CD4-positive, alpha-beta memory T cell (primary cell): Measurements from ENCODE around the gene NGEF. TPM values are rescaled to one million over a fixed set of nuclear protein-coding genes. Genes with fewer than 3 reads are reported as not detected.

Source experiments
- CTCF ChIA-PET: fragments of 350-600 bp; sonication (Branson Sonifier 250); formaldehyde crosslinking; loops from one replicate; lab custom pipeline; 2021; ENCODE audit warnings: inconsistent platforms; ENCODE audit not compliant: partially characterized antibody; lab: Charles Lee
- POLR2A ChIA-PET: fragments of 350-600 bp; sonication (Branson Sonifier 250); formaldehyde crosslinking; loops from one replicate; lab custom pipeline; 2021; ENCODE audit not compliant: partially characterized antibody; lab: Charles Lee
- DNase-seq, 5 donors: peaks; one replicate each; pipeline versions ENCODE4 v3.0.0 to v3.0.0-alpha.2; 2020 to 2022; ENCODE audit warnings: mixed read lengths in 1 of 5
- H3K27ac ChIP-seq: one replicate; pipeline ENCODE4 v1.7.0; 2013; ENCODE audit warnings: low read depth, low read length
- H3K27me3 ChIP-seq: 2 replicates; pipeline ENCODE4 v1.7.0; 2013; ENCODE audit warnings: mild to moderate bottlenecking, low read length, moderate library complexity; ENCODE audit not compliant: insufficient read depth
- H3K36me3 ChIP-seq: 2 replicates; pipeline ENCODE4 v1.7.0; 2013; ENCODE audit warnings: mild to moderate bottlenecking, low read length, moderate library complexity; ENCODE audit not compliant: insufficient read depth
- H3K4me1 ChIP-seq: 2 replicates; pipeline ENCODE4 v1.7.0; 2013; ENCODE audit warnings: mild to moderate bottlenecking, low read length, moderate library complexity; ENCODE audit not compliant: insufficient read depth
- H3K4me3 ChIP-seq, 2 donors: one replicate each; pipeline ENCODE4 v1.7.0; 2013; ENCODE audit warnings: low read length in 2 of 2, mild to moderate bottlenecking in 1 of 2
- H3K9me3 ChIP-seq, 2 donors: one replicate each; pipeline ENCODE4 v1.7.0; 2013; ENCODE audit warnings: low read length in 2 of 2, control low read depth in 1 of 2; ENCODE audit not compliant: control insufficient read depth in 1 of 2
- H3K27ac Mint-ChIP-seq, 7 donors: one replicate each; pipeline ENCODE4 v1.8.0; 2020 to 2021; ENCODE audit warnings: mixed read lengths in 7 of 7, mild to moderate bottlenecking in 6 of 7, inconsistent platforms in 3 of 7, moderate library complexity in 3 of 7
- H3K27me3 Mint-ChIP-seq, 2 donors: one replicate each; pipeline ENCODE4 v1.8.0; 2020 to 2021; ENCODE audit warnings: mixed read lengths in 2 of 2
- H3K36me3 Mint-ChIP-seq, 2 donors: one replicate each; pipeline ENCODE4 v1.8.0; 2020 to 2021; ENCODE audit warnings: mixed read lengths in 2 of 2, inconsistent platforms in 1 of 2, mild to moderate bottlenecking in 1 of 2
- H3K4me1 Mint-ChIP-seq, 4 donors: one replicate each; pipeline ENCODE4 v1.8.0; 2020 to 2021; ENCODE audit warnings: mixed read lengths in 4 of 4, mild to moderate bottlenecking in 1 of 4
- H3K4me3 Mint-ChIP-seq, 8 donors: one replicate each; pipeline ENCODE4 v1.8.0; 2020 to 2021; ENCODE audit warnings: mixed read lengths in 8 of 8, mild to moderate bottlenecking in 7 of 8, moderate library complexity in 6 of 8, inconsistent platforms in 3 of 8
- H3K9me3 Mint-ChIP-seq, 8 donors: one replicate each; pipeline ENCODE4 v1.8.0; 2020 to 2021; ENCODE audit warnings: mixed read lengths in 8 of 8, mild to moderate bottlenecking in 5 of 8, inconsistent platforms in 3 of 8, moderate library complexity in 1 of 8
- intact Hi-C: fragments of 100-400 bp; cut with micrococcal nuclease; formaldehyde crosslinking; loops from one replicate; pipeline ENCODE4 v1.15.1; 2023
- polyA plus RNA-seq, 2 donors: library from polyadenylated mRNA; unstranded; fragments of 300-500 nt; fragmentation: Illumina TruSeq; gene quantifications; one replicate each; pipeline ENCODE4 v1.2.3, GENCODE V29; 2021
- total RNA-seq, 2 experiments: library from RNA; stranded (reverse); gene quantifications; one replicate each; pipeline ENCODE4 v1.2.3, GENCODE V29; 2021

Gene NGEF
- total and polyA plus RNA-seq, 4 experiments from 2014 or later, result not detected

DNA sequence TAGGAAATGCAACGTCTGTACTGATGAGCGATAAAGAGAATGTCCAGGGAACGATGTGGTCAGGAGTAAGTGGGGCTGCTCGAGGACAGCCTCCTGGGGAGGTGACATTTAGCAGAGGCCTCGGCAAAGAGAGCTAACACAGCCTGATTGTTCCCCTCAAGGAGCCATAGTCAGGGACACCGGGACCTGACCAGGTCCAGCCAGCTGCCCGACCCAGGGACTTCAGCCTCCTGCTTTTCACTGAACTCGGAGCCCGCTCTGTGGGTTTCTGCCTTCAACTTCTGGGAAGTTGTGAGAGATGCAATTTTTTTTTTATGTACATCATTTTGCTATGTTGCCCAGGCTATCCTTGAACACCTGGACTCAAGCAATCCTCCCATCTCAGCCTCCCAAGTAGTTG lies 29.5 kb upstream of the NGEF start:
- CTCF ChIA-PET, result interaction anchor here (0.5 to 3.7 kb wide), 3 partner anchors 11 to 1414 kb away, joined by 3 to 29 read pairs (median 4); no protein-coding TSS in a partner anchor
- no peaks in the 10 kb centered on the region for H3K36me3 Mint-ChIP-seq
- POLR2A ChIA-PET, result no interaction called here
- Histone ChIP-seq H3K36me3 (no peaks in the 10 kb centered on the region), H3K27me3 (no peaks in the 10 kb centered on the region), H3K27ac (no peak overlapping the region), H3K9me3 (no peaks in the 10 kb centered on the region), H3K4me3 (no peak overlapping the region), H3K4me1 (no peaks in the 10 kb centered on the region)
- intact Hi-C loops, result no loop called here
- peak overlapping the region in 1 of 8 donors; percentile 47 for H3K4me3 Mint-ChIP-seq
- DNase-seq, result no peak
- H3K27ac Mint-ChIP-seq, result no peak overlapping the region
- no peaks in the 10 kb centered on the region for H3K4me1 Mint-ChIP-seq
- no peaks in the 10 kb centered on the region for H3K9me3 Mint-ChIP-seq
- peaks cover 6 to 7% of the 10 kb centered on the region in 2 donors for H3K27me3 Mint-ChIP-seq

DNA sequence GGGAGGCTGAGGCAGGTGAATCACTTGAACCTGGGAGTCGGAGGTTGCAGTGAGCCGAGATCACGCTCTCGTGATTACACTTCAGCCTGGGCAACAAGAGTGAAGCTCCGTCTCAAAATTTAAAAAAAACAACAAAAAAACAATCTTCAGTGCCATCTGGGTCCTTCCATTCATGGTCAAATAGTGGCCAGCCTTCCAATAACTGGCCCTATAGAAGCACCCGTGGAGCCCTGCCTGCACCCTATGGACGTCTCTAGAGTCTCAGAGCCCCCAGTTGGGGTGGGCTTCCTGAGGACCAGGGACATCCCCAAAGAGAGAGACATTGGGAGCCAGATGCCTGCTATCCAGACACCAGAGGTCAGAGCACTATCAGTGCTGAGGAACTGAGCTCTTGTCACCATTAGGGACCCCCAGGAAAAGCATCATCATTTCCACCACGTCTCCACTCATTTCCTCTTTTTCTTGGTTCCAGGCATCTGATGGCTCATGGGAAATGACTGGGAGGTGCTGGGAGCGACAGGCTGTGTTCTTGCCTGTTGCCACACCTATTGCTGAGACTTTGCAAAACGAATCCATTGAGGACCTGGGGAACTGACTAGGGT lies 28.8 kb upstream of the NGEF start:
- no peak overlapping the region for H3K27ac ChIP-seq
- H3K4me1 ChIP-seq, result no peaks in the 10 kb centered on the region
- Mint-ChIP-seq H3K9me3 (no peaks in the 10 kb centered on the region), H3K36me3 (no peaks in the 10 kb centered on the region), H3K4me1 (no peaks in the 10 kb centered on the region), H3K27me3 (peaks cover 6 to 7% of the 10 kb centered on the region in 2 donors), H3K27ac (peak overlapping the region in 1 of 7 donors; percentile 59), H3K4me3 (no peak overlapping the region)
- H3K4me3 ChIP-seq, result no peak overlapping the region
- CTCF ChIA-PET, result interaction anchor here (0.5 to 3.7 kb wide), 3 partner anchors 12 to 1413 kb away, joined by 3 to 29 read pairs (median 4); no protein-coding TSS in a partner anchor
- no peaks in the 10 kb centered on the region for H3K27me3 ChIP-seq
- intact Hi-C loops, result no loop called here
- POLR2A ChIA-PET, result interaction anchor here (0.6 kb wide), 1 partner anchor 183 kb away, joined by 3 read pairs; no protein-coding TSS in a partner anchor
- DNase-seq, result no peak
- H3K36me3 ChIP-seq, result no peaks in the 10 kb centered on the region
- no peaks in the 10 kb centered on the region for H3K9me3 ChIP-seq

DNA sequence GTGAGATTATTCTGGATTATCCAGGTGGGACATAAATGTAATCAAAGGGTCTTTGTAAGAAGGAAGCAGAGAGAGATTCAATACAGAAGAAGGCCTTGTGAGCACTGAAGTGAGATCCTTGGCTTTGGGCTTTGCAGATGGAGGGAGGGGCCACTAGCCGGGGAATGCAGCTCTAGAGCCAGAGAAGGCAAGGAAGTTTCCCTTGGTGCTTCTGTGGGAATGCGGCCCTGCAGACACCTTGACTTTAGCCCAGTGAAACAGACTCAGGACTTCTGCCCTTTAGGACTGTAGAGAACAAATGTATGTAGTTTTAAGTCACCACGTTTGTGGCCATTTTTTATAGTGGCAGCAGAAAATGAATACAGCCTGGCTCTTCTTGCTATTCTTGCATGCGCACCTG lies 27.5 kb upstream of the NGEF start:
- no peaks in the 10 kb centered on the region for H3K9me3 Mint-ChIP-seq
- no peak for DNase-seq
- H3K4me3 Mint-ChIP-seq, result no peak overlapping the region
- Histone ChIP-seq H3K27ac (no peak overlapping the region), H3K27me3 (no peaks in the 10 kb centered on the region), H3K9me3 (no peaks in the 10 kb centered on the region), H3K4me3 (no peak overlapping the region), H3K36me3 (no peaks in the 10 kb centered on the region), H3K4me1 (no peaks in the 10 kb centered on the region)
- no peaks in the 10 kb centered on the region for H3K36me3 Mint-ChIP-seq
- H3K27ac Mint-ChIP-seq, result peak overlapping the region in 1 of 7 donors; percentile 40
- ChIA-PET CTCF (no interaction called here), POLR2A (no interaction called here)
- H3K4me1 Mint-ChIP-seq, result no peaks in the 10 kb centered on the region
- intact Hi-C loops, result no loop called here
- peaks cover 6 to 7% of the 10 kb centered on the region in 2 donors for H3K27me3 Mint-ChIP-seq

DNA sequence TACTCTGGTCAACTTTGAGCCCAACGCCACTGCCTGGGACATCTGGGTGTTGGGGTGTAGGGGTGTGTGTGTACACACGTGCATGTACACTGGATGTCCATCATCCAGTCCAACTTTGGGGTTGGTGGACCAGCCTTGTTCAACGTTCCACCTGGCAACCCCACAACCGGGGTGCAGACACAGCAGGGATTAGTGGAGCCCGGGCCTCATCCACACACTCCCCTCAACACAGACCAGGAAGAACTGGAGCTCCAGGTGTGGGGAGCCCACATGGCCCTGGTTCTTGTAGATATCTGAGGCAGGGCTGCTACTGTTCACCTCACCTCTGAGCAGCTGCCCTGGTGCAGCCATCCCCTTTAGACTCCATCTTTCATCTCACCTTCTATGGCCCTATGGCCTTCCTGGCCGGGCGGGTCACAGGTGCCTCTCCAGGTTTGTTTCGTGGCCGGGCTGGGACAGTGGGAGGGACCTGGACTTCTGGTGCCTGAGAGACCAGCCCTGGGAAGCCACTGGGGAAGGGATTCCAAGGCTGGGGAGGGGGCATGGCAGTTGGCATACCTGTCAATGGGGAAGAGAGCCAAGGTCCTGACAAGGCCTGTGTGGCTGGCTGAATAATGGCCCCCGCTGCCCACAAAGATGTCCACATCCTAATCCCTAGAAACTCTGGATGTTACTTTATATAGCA lies 26.9 kb upstream of the NGEF start:
- ChIA-PET POLR2A (no interaction called here), CTCF (no interaction called here)
- H3K27ac Mint-ChIP-seq, result no peak overlapping the region
- no peak overlapping the region for H3K4me3 Mint-ChIP-seq
- H3K36me3 Mint-ChIP-seq, result no peaks in the 10 kb centered on the region
- H3K27me3 Mint-ChIP-seq, result peaks cover 6 to 7% of the 10 kb centered on the region in 2 donors
- no peaks in the 10 kb centered on the region for H3K4me1 Mint-ChIP-seq
- Histone ChIP-seq H3K4me1 (no peaks in the 10 kb centered on the region), H3K4me3 (no peak overlapping the region), H3K9me3 (no peaks in the 10 kb centered on the region), H3K27ac (no peak overlapping the region), H3K27me3 (no peaks in the 10 kb centered on the region), H3K36me3 (no peaks in the 10 kb centered on the region)
- no peaks in the 10 kb centered on the region for H3K9me3 Mint-ChIP-seq
- intact Hi-C loops, result no loop called here
- no peak for DNase-seq

DNA sequence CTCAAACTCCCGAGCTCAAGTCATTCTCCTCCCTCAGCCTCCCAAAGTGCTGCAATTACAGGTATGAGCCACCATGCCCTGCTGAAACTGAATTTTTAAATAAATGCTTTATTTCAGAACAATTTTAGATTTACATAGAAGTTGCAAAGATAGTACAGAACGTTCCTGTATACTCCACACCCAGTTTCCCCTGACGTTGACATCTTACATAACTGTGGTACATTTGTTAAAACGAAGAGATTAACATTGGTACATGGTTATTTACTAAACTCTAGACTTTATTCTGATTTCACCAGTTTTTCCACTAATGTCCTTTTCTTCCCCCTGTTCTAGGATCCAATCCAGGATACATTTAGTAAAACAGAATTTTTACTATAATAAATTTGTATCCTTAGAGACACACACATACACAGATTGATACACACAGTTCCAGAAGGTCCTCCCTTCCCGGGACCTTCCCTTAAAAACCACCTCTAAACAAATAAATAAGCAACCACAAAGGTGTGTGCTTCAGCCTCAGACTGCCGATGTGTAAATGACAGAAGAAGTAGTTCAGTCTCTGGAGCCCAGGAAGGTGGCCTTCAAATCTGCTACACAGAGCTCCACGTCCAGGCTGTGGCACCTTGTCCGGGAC lies 26.3 kb upstream of the NGEF start:
- peaks cover 6 to 7% of the 10 kb centered on the region in 2 donors for H3K27me3 Mint-ChIP-seq
- H3K4me3 Mint-ChIP-seq, result no peak overlapping the region
- no peaks in the 10 kb centered on the region for H3K9me3 Mint-ChIP-seq
- Histone ChIP-seq H3K4me1 (no peaks in the 10 kb centered on the region), H3K9me3 (no peaks in the 10 kb centered on the region), H3K4me3 (no peak overlapping the region), H3K27ac (no peak overlapping the region), H3K27me3 (no peaks in the 10 kb centered on the region), H3K36me3 (no peaks in the 10 kb centered on the region)
- intact Hi-C loops, result no loop called here
- no peak for DNase-seq
- ChIA-PET POLR2A (no interaction called here), CTCF (interaction anchor here (1.1 kb wide), 1 partner anchor 15 kb away, joined by 3 read pairs; no protein-coding TSS in a partner anchor)
- no peaks in the 10 kb centered on the region for H3K4me1 Mint-ChIP-seq
- no peaks in the 10 kb centered on the region for H3K36me3 Mint-ChIP-seq
- H3K27ac Mint-ChIP-seq, result peak overlapping the region in 1 of 7 donors; percentile 7

DNA sequence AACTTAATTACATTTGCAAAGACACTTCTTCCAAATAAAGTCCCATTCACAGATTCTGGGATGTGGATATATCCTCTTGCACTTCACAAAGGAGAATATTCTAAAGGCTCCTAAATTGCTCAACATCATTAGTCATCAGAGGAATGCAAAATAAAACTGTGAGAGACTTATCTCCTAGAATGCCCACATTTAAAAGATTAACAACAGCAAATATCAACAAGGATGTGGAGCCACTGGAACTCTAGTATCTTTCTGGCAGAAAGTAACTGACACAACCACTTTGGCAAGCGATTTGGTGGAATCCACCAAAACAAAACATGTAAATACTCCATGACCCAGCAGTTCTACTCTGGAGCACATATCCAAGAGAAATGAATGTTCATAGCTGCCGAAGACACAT lies 24.0 kb upstream of the NGEF start:
- Mint-ChIP-seq H3K27me3 (peaks cover under 1 to 2% of the 10 kb centered on the region in 2 donors), H3K4me1 (no peaks in the 10 kb centered on the region), H3K4me3 (no peak overlapping the region), H3K27ac (peak overlapping the region in 1 of 7 donors; percentile 37), H3K9me3 (no peaks in the 10 kb centered on the region), H3K36me3 (no peaks in the 10 kb centered on the region)
- Histone ChIP-seq H3K27me3 (no peaks in the 10 kb centered on the region), H3K36me3 (no peaks in the 10 kb centered on the region), H3K27ac (no peak overlapping the region), H3K4me3 (no peak overlapping the region), H3K4me1 (no peaks in the 10 kb centered on the region), H3K9me3 (no peaks in the 10 kb centered on the region)
- POLR2A ChIA-PET, result no interaction called here
- intact Hi-C loops, result no loop called here
- CTCF ChIA-PET, result no interaction called here
- DNase-seq, result no peak

DNA sequence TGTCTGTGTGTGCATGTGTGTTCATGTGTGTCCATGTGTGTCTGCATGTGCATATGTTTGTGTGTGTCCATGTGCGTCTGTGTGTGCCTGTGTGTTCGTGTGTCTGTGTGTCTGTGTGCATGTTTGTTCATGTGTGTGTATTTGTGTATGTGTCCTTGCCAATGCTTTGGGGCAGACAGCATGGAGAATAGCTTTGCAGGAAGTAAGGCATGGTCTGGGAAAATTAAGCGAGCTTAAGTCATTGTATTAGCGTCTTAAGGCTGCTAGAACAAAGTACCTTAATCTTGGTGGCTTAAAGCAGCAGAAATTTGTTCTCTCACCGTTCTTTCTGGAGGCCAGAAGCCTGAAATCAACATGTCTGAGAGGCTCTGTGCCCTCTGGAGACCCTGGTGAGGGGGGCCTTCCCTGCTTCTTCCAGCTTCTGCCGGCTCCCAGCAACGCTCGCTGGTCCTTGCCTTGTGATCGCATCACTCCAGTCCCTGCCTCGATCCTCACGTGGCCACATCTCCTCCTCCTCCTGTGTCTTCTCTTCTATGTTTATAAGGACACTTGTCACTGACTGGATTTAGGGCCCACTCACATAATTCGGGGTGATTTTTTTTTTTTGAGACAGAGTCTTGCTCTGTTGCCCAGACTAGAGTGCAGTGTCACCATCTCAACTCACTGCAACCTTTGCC lies 23.2 kb upstream of the NGEF start:
- Histone ChIP-seq H3K9me3 (no peaks in the 10 kb centered on the region), H3K27me3 (no peaks in the 10 kb centered on the region), H3K27ac (no peak overlapping the region), H3K4me3 (no peak overlapping the region), H3K36me3 (no peaks in the 10 kb centered on the region), H3K4me1 (no peaks in the 10 kb centered on the region)
- Mint-ChIP-seq H3K27ac (no peak overlapping the region), H3K4me1 (no peaks in the 10 kb centered on the region), H3K4me3 (no peak overlapping the region), H3K9me3 (no peaks in the 10 kb centered on the region), H3K27me3 (no peaks in the 10 kb centered on the region), H3K36me3 (no peaks in the 10 kb centered on the region)
- intact Hi-C loops, result no loop called here
- POLR2A ChIA-PET, result no interaction called here
- DNase-seq, result no peak
- CTCF ChIA-PET, result no interaction called here
